Right lobe of liver (tissue), 6 donors: ENCODE results near the gene C17orf107. TPM values are rescaled to one million over a fixed set of nuclear protein-coding genes. Genes with fewer than 3 reads are reported as not detected.
A peak's percentile ranks its signal among the peaks of the same experiment; 100 is the strongest.

ENCODE experiments used
- ATAC-seq, 4 donors: fragments of 200-7000 bp; cut with Tn5 transposase; one replicate each; pipeline ENCODE4 v1.9.1; 2020; ENCODE audit warnings: mild to moderate bottlenecking in 4 of 4, moderate library complexity in 4 of 4
- DNase-seq, 3 donors: peaks; one replicate each; pipeline ENCODE4 v3.0.0-alpha.2; 2020
- H3K27ac ChIP-seq, 3 donors: fragments of 200-600 bp; one replicate each; pipeline ENCODE4 v1.8.0; 2022
- H3K27me3 ChIP-seq, 2 donors: fragments of 200-600 bp; one replicate each; pipeline ENCODE4 v1.8.0; 2022
- H3K36me3 ChIP-seq, 4 donors: fragments of 200-600 bp; sonication (generic) in 1 of 4; one replicate each; pipeline versions ENCODE4 v1.5.1 to v1.8.0; 2017 to 2022; ENCODE audit warnings: control low read depth in 1 of 4
- H3K4me1 ChIP-seq, 4 donors: fragments of 200-600 bp; sonication (generic) in 1 of 4; one replicate each; pipeline versions ENCODE4 v1.5.1 to v1.8.0; 2017 to 2022; ENCODE audit warnings: control low read depth in 1 of 4
- H3K4me3 ChIP-seq, 3 donors: fragments of 200-600 bp; one replicate each; pipeline ENCODE4 v1.8.0; 2022
- H3K9me3 ChIP-seq, 4 donors: fragments of 200-600 bp; sonication (generic) in 1 of 4; one replicate each; pipeline versions ENCODE4 v1.5.1 to v1.8.0; 2017 to 2022; ENCODE audit warnings: control low read depth in 1 of 4
- CTCF ChIP-seq, 4 donors: fragments of 200-600 bp in 3 of 4; fragments of 450-650 bp in 1 of 4; IDR thresholded peaks; one replicate each; pipeline versions ENCODE4 v1.5.1 to v1.8.0; 2016 to 2022; ENCODE audit warnings: antibody characterized with exemption in 4 of 4, mild to moderate bottlenecking in 2 of 4
- POLR2A ChIP-seq: fragments of 450-650 bp; IDR thresholded peaks from one replicate; pipeline ENCODE4 v1.6.1; 2017; ENCODE audit warnings: antibody characterized with exemption, mild to moderate bottlenecking
- WGBS: methylation state at CpG from one replicate; pipeline ENCODE4 v1.1.6; 2018; ENCODE audit warnings: low coverage, low lambda C conversion rate; ENCODE audit not compliant: insufficient coverage; ENCODE audit errors: missing lambda C conversion rate; 5-methylcytosine and 5-hydroxymethylcytosine counted together
- intact Hi-C, 2 donors: fragments of 100-400 bp; cut with DNase I; formaldehyde crosslinking; loops; one replicate each; pipeline versions ENCODE4 v1.11.2 to v1.14.1; 2022
- total RNA-seq, 6 experiments: library from RNA; depleted of rRNA in 2 of 6; stranded (reverse); fragments of >200 nt in 2 of 6; fragmentation: NEBNext Ultra II Directional in 3 of 6; extraction: Animal tissue kit (Norgen Biotek cat#: 25700) in 3 of 6; gene quantifications; one replicate each; pipeline versions ENCODE4 v1.1.0 to v1.2.4, GENCODE V29; 2016 to 2023
- donor health status: DM: no; HTN: yes; CAD: no.
- donor health status: DM: no; HTN: no; CAD: no.
- donor health status: DM: no; HTN: no; CAD: no.
- donor health status: DM: no; HTN: yes; CAD: no.
- donor health status: DM: no; HTN: yes; CAD: no.

The C17orf107 gene
- total RNA-seq, 6 experiments from 2014 or later, result 1.6 to 4.0 (median 3.2) TPM

- WGBS, result 90% methylated on average over 3 of the region's 10 CpGs
- H3K36me3 ChIP-seq, result peaks cover 0 to 34% (median 7%) of the 10 kb centered on the region in 4 donors
- DNase-seq, result peak in 1 of 3 donors; percentile 57
Measured at GRCh38 chr17:4897198-4897687, 2.1 kb upstream of the C17orf107 start.

GRCh38 chr17:4897785-4898184, 1.6 kb upstream of the C17orf107 start:
- H3K4me3 ChIP-seq, result no peak overlapping the region
- no peaks in the 10 kb centered on the region for H3K27me3 ChIP-seq
- H3K27ac ChIP-seq, result no peak overlapping the region
- H3K9me3 ChIP-seq, result no peaks in the 10 kb centered on the region
- peaks cover 0 to 30% (median 6%) of the 10 kb centered on the region in 4 donors for H3K36me3 ChIP-seq
- peaks cover 0 to 27% (median 12%) of the 10 kb centered on the region in 4 donors for H3K4me1 ChIP-seq
- no peak for ATAC-seq
- DNase-seq, result peak in 1 of 3 donors; percentile 39
- intact Hi-C loops, result no loop called here
- TF ChIP-seq CTCF (IDR thresholded peaks at IDR 0.05), result no peak
- no peak for TF ChIP-seq POLR2A
- WGBS, result 71% methylated on average over 2 of the region's 5 CpGs

More at GRCh38 chr17:4897198-4897687, 2.1 kb upstream of the C17orf107 start:
- H3K4me3 ChIP-seq, result no peak overlapping the region
- TF ChIP-seq CTCF (IDR thresholded peaks at IDR 0.05), result no peak
- no peak for TF ChIP-seq POLR2A
- H3K27ac ChIP-seq, result no peak overlapping the region
- ATAC-seq, result no peak
- no peaks in the 10 kb centered on the region for H3K9me3 ChIP-seq
- H3K4me1 ChIP-seq, result peaks cover 0 to 27% (median 12%) of the 10 kb centered on the region in 4 donors
- H3K27me3 ChIP-seq, result no peaks in the 10 kb centered on the region
- intact Hi-C loops, result no loop called here

- Histone ChIP-seq H3K27ac (peak overlapping the region in 2 of 3 donors; percentile 12 to 34), H3K4me1 (peaks cover 0 to 29% (median 13%) of the 10 kb centered on the region in 4 donors), H3K9me3 (no peaks in the 10 kb centered on the region), H3K27me3 (no peaks in the 10 kb centered on the region), H3K36me3 (peaks cover 0 to 29% (median 3%) of the 10 kb centered on the region in 4 donors), H3K4me3 (peak overlapping the region; percentile 52 to 62 (median 60))
- TF ChIP-seq POLR2A (no peak), CTCF (IDR thresholded peaks at IDR 0.05) (no peak)
- peak; percentile 78 to 92 (median 90) for DNase-seq
- ATAC-seq, result peak; percentile 35 to 55 (median 54)
- WGBS, result 26% methylated on average over 4 of the region's 8 CpGs
- intact Hi-C loops, result no loop called here
Measured at GRCh38 chr17:4898351-4898750, 985 bp upstream of the C17orf107 start.

DNA sequence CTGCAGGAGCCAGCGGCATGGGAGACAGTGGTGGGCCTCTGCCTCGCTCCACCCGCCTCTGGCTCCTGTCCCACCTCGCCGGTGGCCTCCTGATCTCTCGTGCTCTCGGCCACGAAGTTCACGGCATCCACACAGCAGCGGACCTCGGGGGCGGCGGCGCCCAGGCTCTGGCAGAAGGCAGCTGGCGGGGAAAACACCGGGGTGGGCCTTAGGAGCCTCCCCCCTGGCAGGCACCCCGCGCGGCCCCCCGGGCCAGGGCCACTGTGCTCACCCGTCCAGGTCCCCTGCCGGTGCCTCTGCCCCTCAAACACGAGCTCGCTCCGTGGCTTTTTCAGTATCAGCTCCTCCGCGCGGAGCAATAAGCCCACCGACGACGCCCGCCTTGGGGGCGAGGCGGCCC, 409 bp upstream of the C17orf107 start:
- intact Hi-C loops, result no loop called here
- peak in 2 of 3 donors; percentile 44 to 68 for DNase-seq
- peak overlapping the region; percentile 6 to 34 (median 12) for H3K27ac ChIP-seq

More for the DNA sequence above, 409 bp upstream of the C17orf107 start:
- TF ChIP-seq CTCF (IDR thresholded peaks at IDR 0.05) (no peak), POLR2A (no peak)
- Histone ChIP-seq H3K9me3 (no peaks in the 10 kb centered on the region), H3K27me3 (no peaks in the 10 kb centered on the region), H3K36me3 (peaks cover 0 to 23% (median 3%) of the 10 kb centered on the region in 4 donors), H3K4me3 (peak overlapping the region; percentile 52 to 62 (median 60)), H3K4me1 (peaks cover 0 to 32% (median 13%) of the 10 kb centered on the region in 4 donors)
- peak in 3 of 4 donors; percentile 1 to 3 (median 1) for ATAC-seq
- WGBS, result no CpG with 5 or more reads among the region's 34 CpGs
